Fibroblast of lung (primary cell): ENCODE measurements around the gene MCEMP1.

Experiments
- CTCF ChIP-seq, 2 donors: IDR thresholded peaks in 1 of 2; conservative IDR thresholded peaks in 1 of 2; 1 replicate in 1 of 2; 2 replicates in 1 of 2; pipeline ENCODE4 v1.5.1; 2011 to 2012; ENCODE audit warnings: low read length in 2 of 2, control low read depth in 1 of 2, inconsistent platforms in 1 of 2, low read depth in 1 of 2, mild to moderate bottlenecking in 1 of 2
- EZH2 ChIP-seq: IDR thresholded peaks from 2 replicates; pipeline ENCODE4 v1.5.1; 2012; ENCODE audit warnings: low read length, control low read depth, mild to moderate bottlenecking; ENCODE audit errors: missing control alignments

GRCh38 chr19:7706188-7706954, 29.5 kb downstream of the MCEMP1 start:
- TF ChIP-seq CTCF (conservative IDR thresholded peaks at IDR 0.05 in 1 of 2, IDR thresholded peaks at IDR 0.05 in 1 of 2; ENCODE audit: low read depth in 1 of 2, low read length in 2 of 2) (no peak), EZH2 (no peak)
